Stimulated activated naive CD8-positive, alpha-beta T cell treated with anti-CD3 and anti-CD28 coated beads, Interleukin-15, Interleukin-2, amounts not matched to agents 100 U/mL and 50 U/mL, for 24 hours (primary cell): ENCODE results near the gene ASB15.

ENCODE experiments used
- ATAC-seq: fragments of 150-1000 bp; cut with Tn5 transposase; one replicate; pipeline ENCODE4 v1.10.0; 2021
- DNase-seq: peaks from one replicate; pipeline ENCODE4 v3.0.0; 2021

Gene ASB15

DNA sequence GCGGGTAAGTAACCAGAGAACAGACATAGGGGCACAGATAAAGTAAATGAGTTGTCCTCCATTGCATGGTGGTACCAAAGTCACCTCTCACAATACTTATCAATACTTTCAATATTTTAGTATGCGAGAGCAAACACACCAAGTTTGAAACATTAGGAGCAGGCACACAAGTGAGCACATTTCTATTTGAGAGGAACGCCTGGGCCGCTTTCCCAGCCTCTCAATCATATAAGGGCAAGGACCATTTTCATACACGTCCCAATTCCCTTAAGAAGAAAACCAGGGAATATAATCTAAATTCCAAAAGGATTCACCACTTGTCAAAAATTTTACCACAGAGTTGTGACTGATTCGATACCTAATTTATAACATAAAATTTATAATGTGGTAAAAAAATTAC lies 61.6 kb downstream of the ASB15 start:
- ATAC-seq: no peak
- DNase-seq: no peak

DNA sequence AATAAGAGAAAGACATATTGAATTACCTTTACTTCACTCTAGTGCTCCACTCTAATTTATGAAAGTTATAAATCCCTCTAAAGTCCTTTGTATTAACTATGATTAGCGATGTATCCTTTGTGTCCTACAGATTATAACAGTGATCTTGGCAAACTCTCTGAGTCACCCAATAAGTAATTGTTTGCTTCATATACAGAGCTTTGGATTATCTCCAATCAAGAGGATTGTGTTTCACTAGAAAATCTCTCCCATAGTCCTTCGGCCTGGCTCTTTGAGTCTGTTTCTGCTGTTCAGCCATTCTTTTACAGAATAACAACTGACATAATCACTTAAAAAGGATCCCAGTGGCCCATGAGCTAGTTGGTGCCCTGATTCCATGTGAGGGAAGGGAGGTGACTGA lies 63.5 kb downstream of the ASB15 start:
- ATAC-seq (no peak), DNase-seq (no peak)

DNA sequence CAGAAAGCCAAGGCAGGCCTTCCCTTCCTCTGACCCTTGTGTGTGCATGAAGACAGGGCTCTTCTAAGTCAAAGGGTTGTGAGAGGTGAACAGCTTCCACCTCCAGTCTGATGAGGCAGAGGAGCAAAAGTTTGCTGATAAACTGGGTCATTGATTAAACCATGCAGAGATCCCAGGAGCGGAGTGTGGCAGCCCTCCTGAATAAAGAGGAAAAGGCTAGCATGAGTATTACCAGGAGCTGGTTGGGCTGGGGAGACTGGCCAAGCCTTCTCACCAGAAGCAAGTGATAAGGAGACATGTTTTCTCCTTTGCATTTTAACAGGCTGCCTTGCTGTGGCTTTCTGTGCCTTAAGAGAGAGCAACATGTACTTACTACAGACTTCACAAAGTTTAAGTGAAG lies 64.3 kb downstream of the ASB15 start:
- DNase-seq (no peak), ATAC-seq (no peak)

GRCh38 chr7:123666492-123666891 lies 64.9 kb downstream of the ASB15 start:
- no peak for DNase-seq
- no peak for ATAC-seq

DNA sequence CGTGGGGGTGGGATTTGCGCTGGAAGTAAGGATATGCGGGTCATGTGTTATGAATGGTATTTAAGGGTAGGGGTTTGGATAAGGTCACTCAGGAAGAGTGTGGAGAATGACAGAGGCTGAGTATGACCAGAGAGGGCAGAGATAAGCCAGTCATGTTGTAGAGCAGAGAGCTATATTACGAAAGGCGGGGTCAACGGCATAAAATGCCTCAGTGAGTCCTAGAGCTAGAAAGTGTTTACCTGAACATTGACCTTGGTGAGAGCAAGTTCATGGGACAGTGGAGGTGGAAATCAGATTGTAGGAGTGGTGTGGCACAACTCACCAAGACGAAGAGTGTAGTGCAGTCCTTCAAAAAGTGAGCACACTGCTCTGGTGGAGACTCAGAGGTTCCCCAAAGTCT lies 67.9 kb downstream of the ASB15 start:
- ATAC-seq (no peak), DNase-seq (no peak)

DNA sequence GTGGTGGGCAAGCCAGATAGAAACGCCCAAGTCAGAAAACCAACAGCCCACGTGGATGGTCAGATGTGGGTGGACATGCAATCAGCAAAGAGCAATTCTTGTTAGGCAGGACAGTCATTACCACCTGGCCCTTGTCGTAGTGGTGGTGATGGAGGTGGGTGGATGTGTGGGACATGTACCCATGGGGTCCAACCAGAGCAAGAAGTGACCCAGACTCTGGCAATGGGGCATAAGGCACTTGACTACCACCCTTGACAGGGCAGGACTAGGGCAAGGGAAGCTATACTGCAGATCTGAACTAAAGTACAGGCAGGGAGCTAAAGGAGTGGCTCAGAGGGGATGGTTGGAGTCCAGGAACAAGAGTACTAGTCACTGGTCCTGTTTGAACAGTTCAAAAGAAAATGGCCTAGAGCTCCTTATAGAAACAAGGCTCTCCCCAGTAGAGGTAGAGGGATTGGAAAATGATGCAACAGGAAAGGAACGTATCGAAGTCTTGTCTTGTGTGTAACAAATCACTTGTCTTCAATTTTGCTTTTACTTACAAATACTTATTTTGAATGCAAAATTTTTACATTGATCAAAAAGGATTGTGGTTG lies 71.6 kb downstream of the ASB15 start:
- DNase-seq (no peak), ATAC-seq (no peak)

DNA sequence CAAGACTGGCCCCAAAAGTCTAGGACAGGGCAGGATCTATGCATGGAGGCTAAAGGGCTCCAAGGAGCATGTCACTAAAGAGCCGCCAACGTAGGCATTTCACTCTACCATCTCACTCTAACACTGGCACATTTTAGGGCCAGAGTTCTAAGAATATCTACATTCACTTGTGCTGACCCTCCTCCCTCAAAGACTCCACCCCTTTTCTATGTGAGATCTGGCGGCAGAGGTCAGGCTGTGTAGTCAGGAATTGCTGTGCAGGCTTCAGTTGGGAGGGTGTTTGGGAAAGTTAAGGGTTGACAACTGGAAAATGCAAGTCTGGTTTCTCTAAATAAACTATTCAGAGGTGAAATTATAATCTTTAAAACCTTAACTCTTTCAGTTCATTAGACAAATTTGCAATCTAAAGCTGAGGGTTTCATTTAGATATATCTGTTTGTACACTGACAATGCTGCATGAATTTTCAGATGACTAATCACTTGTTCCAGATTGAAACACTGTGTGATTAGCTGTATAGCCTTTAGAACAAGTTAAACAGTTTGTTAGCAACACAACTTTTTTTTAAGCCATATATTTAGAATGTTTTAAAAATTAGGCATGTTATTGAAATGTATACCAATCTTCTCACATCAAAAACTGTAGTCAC lies 72.3 kb downstream of the ASB15 start:
- ATAC-seq (no peak), DNase-seq (no peak)

DNA sequence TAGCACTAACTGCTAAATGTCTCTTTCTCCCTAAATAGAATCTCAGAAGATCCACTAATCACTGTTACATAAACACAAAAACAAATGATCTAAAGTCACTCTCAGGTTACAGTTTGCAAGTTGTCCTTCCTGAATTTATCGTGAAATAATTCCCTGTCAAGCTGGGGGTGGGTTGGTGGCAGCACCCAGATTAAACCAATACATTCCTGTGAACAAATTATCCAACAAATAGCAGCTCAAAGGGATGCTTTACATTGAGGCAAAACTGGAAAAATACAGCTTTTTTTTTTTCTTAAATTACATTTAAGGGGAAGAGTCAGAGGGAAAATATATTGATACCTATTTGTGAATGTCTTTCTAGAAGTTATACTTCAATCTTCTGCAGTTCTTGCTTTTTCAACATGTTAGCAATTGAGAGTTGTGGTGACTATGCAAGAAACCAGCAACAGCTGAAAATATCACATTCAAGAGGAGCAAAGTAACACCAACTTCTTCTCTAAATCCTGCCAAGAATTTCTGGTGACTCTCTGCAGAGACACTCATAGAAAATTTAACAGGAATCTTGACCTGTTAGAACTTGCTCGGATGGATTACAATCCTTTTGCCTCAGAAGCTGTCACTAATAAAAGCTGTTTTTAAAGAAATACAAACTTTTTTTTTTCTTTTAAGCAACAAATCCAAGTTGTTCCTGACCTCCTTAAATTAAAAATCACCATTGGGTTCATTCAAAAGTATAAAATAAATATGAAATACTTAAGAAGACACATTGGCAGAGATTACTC lies 73.0 kb downstream of the ASB15 start:
- no peak for ATAC-seq

DNA sequence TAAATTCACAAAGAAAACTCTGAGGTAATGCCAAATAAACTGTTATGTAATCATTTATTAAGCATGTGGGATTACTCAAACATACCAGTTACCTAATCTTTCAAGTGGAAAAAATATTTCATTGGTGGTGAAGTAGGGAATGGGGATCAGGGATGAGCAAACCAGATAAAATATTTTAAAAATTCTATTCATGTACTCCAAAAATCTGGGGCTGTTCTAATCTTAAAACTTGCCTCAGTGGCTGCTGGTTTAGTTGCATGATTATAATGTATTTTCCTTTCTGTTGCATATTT lies 73.5 kb downstream of the ASB15 start:
- DNase-seq: no peak
- ATAC-seq: no peak

More for the DNA sequence above, 73.0 kb downstream of the ASB15 start:
- DNase-seq: no peak

DNA sequence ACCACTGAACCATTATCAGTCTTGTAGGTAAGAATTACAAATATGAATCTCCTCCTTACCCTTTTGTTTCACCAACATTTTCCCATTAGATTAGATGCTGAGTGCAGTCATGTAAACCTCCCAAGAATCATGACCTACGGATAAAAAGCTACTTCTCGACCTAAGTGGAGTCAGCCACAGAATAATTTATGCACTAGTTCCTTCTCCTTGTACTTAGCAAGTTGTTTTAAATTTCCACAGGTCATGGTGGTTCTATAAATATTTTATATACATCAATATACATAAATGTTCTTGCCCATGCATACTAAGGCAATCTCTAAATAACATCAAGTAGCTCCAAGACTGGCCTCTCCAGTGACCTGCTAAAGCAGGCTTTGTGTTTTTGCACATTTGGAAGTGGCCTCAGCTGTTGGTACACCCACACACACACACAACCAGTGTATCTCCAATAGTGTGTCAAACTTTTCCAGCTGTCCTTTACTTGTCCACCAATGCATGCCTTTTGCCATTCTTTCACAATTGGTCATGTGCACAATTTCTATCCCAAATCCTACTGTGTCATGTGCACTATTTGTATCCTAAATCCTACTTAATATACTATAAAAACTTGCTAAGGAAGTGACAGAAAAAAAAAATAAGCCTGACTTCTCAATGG lies 75.6 kb downstream of the ASB15 start:
- DNase-seq: no peak
- ATAC-seq: no peak

GRCh38 chr7:123679614-123680013 lies 78.0 kb downstream of the ASB15 start:
- no peak for ATAC-seq

DNA sequence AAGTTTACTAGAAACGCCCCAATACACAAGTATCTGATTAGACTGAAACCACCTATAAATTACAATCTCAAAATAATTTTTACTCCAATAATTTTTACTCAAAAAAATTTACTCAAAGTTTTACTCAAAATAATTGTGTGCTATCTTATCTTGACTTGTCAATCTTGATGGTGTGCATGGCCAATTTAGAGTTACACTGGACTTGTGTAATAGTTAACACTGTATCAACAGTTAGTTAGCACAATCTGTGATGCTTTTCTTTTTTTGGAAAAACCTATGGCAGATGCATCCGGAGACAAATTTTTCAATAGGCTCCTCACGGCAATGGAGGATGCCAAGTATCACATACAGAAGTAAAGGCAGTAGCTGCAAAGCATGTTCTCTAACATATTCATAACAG lies 79.0 kb downstream of the ASB15 start:
- ATAC-seq (no peak), DNase-seq (no peak)

More at GRCh38 chr7:123679614-123680013, 78.0 kb downstream of the ASB15 start:
- no peak for DNase-seq

- ATAC-seq (no peak), DNase-seq (no peak)
Measured at GRCh38 chr7:123681561-123681960, 79.9 kb downstream of the ASB15 start.

- DNase-seq (no peak), ATAC-seq (no peak)
Measured at GRCh38 chr7:123682690-123683089, 81.1 kb downstream of the ASB15 start.

- no peak for DNase-seq
- no peak for ATAC-seq
Measured at GRCh38 chr7:123687161-123687560, 85.5 kb downstream of the ASB15 start.

DNA sequence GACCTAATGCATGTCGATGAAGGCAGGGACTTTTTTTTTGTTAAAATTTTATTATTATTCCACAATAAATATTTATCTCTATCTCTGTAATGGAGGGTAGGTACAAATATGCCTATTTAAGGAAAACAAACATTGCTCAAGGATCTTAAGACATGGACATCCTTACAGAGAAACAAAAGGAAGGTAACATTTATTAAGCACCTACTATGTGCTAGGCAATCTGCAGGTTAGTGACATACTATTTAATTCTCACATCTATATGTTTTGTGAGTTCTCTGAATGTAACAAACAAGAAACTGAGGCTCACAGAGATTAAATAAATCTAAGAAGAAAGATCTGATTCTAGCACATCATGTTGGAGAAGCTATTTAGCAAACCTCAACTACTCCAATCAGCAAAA lies 86.1 kb downstream of the ASB15 start:
- DNase-seq (no peak), ATAC-seq (no peak)
